K562 (cell line): ENCODE results near the gene ZFYVE28. TPM values are rescaled to one million over a fixed set of nuclear protein-coding genes. Genes with fewer than 3 reads are reported as not detected.

Source experiments
- ARHGAP35 ChIP-seq: fragments of 450-650 bp; IDR thresholded peaks from 2 replicates; pipeline ENCODE4 v1.6.1; 2018; ENCODE audit not compliant: partially characterized antibody
- CEBPB ChIP-seq: fragments of 450-650 bp; IDR thresholded peaks from 2 replicates; pipeline ENCODE4 v1.6.1; 2016; ENCODE audit warnings: missing genetic modification characterization, missing compliant biosample characterization
- FOS ChIP-seq: IDR thresholded peaks from 3 replicates; pipeline ENCODE4 v1.6.1; 2011; ENCODE audit not compliant: insufficient read length; ENCODE audit errors: extremely low read depth
- FOXK1 ChIP-seq: sonication (generic); formaldehyde crosslinking; IDR thresholded peaks from 2 replicates; pipeline ENCODE4 v1.8.0; 2022; ENCODE audit warnings: missing genetic modification reagents, mild to moderate bottlenecking, borderline replicate concordance
- HNRNPLL ChIP-seq: fragments of 200-400 bp; formaldehyde crosslinking; IDR thresholded peaks from 2 replicates; pipeline ENCODE4 v1.6.1; 2017; ENCODE audit warnings: low read length, low read depth, mild to moderate bottlenecking; ENCODE audit not compliant: poor library complexity, severe bottlenecking
- IFI16 ChIP-seq: fragments of 250-450 bp; sonication (Bioruptor Pico); IDR thresholded peaks from 2 replicates; pipeline ENCODE4 v2.1.2; 2022; ENCODE audit warnings: mild to moderate bottlenecking, inconsistent platforms
- KDM1A ChIP-seq, 2 experiments: fragments of 450-650 bp; IDR thresholded peaks; 2 replicates each; pipeline ENCODE4 v1.6.1; 2016; ENCODE audit warnings: mild to moderate bottlenecking in 2 of 2
- MTA3 ChIP-seq: fragments of 450-650 bp; formaldehyde crosslinking; IDR thresholded peaks from 2 replicates; pipeline ENCODE4 v1.6.1; 2017; ENCODE audit warnings: mild to moderate bottlenecking, borderline replicate concordance
- RAD21 ChIP-seq, 2 experiments: fragments of 250-450 bp in 1 of 2; fragments of 450-650 bp in 1 of 2; sonication (Bioruptor Pico) in 1 of 2; formaldehyde crosslinking in 1 of 2; IDR thresholded peaks in 1 of 2; conservative IDR thresholded peaks in 1 of 2; 2 replicates each; pipeline versions ENCODE4 v1.4.0 to v1.8.0; 2020 to 2022; ENCODE audit warnings: mild to moderate bottlenecking in 2 of 2, moderate library complexity in 1 of 2
- RBM34 ChIP-seq: fragments of 200-400 bp; formaldehyde crosslinking; IDR thresholded peaks from 2 replicates; pipeline ENCODE4 v1.6.1; 2018; ENCODE audit warnings: low read length, borderline replicate concordance; ENCODE audit not compliant: insufficient read depth
- SIN3B ChIP-seq: fragments of 450-650 bp; IDR thresholded peaks from 2 replicates; pipeline ENCODE4 v1.6.1; 2017; ENCODE audit warnings: low read depth, mild to moderate bottlenecking, moderate library complexity
- SNIP1 ChIP-seq: fragments of 450-650 bp; IDR thresholded peaks from 2 replicates; pipeline ENCODE4 v1.7.1; 2017; ENCODE audit warnings: low read depth, mild to moderate bottlenecking
- SREBF2 ChIP-seq: sonication (generic); formaldehyde crosslinking; IDR thresholded peaks from 2 replicates; pipeline ENCODE4 v1.4.0; 2020; ENCODE audit warnings: mild to moderate bottlenecking, missing genetic modification reagents
- TSC22D4 ChIP-seq: fragments of 450-650 bp; IDR thresholded peaks from 2 replicates; pipeline ENCODE4 v1.6.1; 2016; ENCODE audit warnings: missing genetic modification characterization, missing biosample characterization, control low read depth
- ZBTB2 ChIP-seq: fragments of 450-650 bp; IDR thresholded peaks from 2 replicates; pipeline ENCODE4 v1.6.1; 2016; ENCODE audit warnings: antibody characterized with exemption
- ZNF282 ChIP-seq: sonication (generic); formaldehyde crosslinking; IDR thresholded peaks from 2 replicates; pipeline ENCODE4 v1.8.1; 2023; ENCODE audit warnings: missing genetic modification reagents
- polyA plus RNA-seq, 8 experiments: library from polyadenylated mRNA; depleted of rRNA in 4 of 8; stranded (reverse) in 5 of 8; unstranded in 3 of 8; fragments of >200 nt; fragmentation: Nextera tagmentation in 2 of 8; fragmentation: Illumina TruSeq in 1 of 8; extraction: Ambion mirVana in 2 of 8; extraction: Trizol in 1 of 8; gene quantifications; 2 replicates each; pipeline versions ENCODE4 v1.2.1 to v1.2.3, GENCODE V29; 2011 to 2014; ENCODE audit warnings: inconsistent platforms in 1 of 8, missing spikeins in 1 of 8
- total RNA-seq, 7 experiments: library from RNA; depleted of rRNA in 6 of 7; stranded (reverse); fragments of >200 nt in 6 of 7; fragmentation: Illumina TruSeq in 2 of 7; extraction: Trizol in 2 of 7; gene quantifications; 2 replicates each; pipeline versions ENCODE4 v1.2.1 to v1.2.3, GENCODE V29; 2011 to 2021; ENCODE audit warnings: low replicate concordance in 1 of 7
- TF ChIP-seq, protein P1 (sequence below): sonication (generic); formaldehyde crosslinking; IDR thresholded peaks from 2 replicates; pipeline ENCODE4 v1.5.0; 2020; ENCODE audit warnings: missing genetic modification reagents
- TF ChIP-seq, protein P2 (sequence below): fragments of 450-650 bp; IDR thresholded peaks from 2 replicates; pipeline ENCODE4 v1.6.1; 2016; ENCODE audit warnings: borderline replicate concordance
- TF ChIP-seq, protein P3 (sequence below): fragments of 250-450 bp; sonication (Bioruptor Pico); IDR thresholded peaks from 2 replicates; pipeline ENCODE4 v1.5.0; 2022; ENCODE audit warnings: mild to moderate bottlenecking
- TF ChIP-seq, protein P4 (sequence below): fragments of 450-650 bp; IDR thresholded peaks from 2 replicates; pipeline ENCODE4 v1.6.1; 2016; ENCODE audit warnings: mild to moderate bottlenecking

The ZFYVE28 gene
- total and polyA plus RNA-seq, 9 of the 15 experiments (the other 6 are each of a cell fraction or from before 2014, with no cell fraction given): 1.3 to 24.8 (median 8.9) TPM

- TF ChIP-seq, protein P1, sequence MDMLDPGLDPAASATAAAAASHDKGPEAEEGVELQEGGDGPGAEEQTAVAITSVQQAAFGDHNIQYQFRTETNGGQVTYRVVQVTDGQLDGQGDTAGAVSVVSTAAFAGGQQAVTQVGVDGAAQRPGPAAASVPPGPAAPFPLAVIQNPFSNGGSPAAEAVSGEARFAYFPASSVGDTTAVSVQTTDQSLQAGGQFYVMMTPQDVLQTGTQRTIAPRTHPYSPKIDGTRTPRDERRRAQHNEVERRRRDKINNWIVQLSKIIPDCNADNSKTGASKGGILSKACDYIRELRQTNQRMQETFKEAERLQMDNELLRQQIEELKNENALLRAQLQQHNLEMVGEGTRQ (CRISPR knock-in tag): no peak
- TF ChIP-seq MTA3 (no peak), HNRNPLL (no peak), SNIP1 (no peak), ZBTB2 (0 out of 2 replicates have a peak, but pooled peaks have one; percentile 33), FOXK1 (CRISPR knock-in tag) (no peak), RBM34 (no peak), FOS (no peak), KDM1A (IDR thresholded peaks at IDR 0.05) (peak; percentile 26 to 44; a peak in 2 of 4 replicates), IFI16 (no peak), TSC22D4 (tag) (no peak), ZNF282 (CRISPR knock-in tag) (no peak), ARHGAP35 (no peak), SREBF2 (no peak), SIN3B (no peak), CEBPB (tag) (no peak), RAD21 (CRISPR knock-in tag; conservative IDR thresholded peaks at IDR 0.05 in 1 of 2, IDR thresholded peaks at IDR 0.05 in 1 of 2) (no peak)
- TF ChIP-seq, protein P2, sequence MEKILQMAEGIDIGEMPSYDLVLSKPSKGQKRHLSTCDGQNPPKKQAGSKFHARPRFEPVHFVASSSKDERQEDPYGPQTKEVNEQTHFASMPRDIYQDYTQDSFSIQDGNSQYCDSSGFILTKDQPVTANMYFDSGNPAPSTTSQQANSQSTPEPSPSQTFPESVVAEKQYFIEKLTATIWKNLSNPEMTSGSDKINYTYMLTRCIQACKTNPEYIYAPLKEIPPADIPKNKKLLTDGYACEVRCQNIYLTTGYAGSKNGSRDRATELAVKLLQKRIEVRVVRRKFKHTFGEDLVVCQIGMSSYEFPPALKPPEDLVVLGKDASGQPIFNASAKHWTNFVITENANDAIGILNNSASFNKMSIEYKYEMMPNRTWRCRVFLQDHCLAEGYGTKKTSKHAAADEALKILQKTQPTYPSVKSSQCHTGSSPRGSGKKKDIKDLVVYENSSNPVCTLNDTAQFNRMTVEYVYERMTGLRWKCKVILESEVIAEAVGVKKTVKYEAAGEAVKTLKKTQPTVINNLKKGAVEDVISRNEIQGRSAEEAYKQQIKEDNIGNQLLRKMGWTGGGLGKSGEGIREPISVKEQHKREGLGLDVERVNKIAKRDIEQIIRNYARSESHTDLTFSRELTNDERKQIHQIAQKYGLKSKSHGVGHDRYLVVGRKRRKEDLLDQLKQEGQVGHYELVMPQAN: no peak
- TF ChIP-seq, protein P3, sequence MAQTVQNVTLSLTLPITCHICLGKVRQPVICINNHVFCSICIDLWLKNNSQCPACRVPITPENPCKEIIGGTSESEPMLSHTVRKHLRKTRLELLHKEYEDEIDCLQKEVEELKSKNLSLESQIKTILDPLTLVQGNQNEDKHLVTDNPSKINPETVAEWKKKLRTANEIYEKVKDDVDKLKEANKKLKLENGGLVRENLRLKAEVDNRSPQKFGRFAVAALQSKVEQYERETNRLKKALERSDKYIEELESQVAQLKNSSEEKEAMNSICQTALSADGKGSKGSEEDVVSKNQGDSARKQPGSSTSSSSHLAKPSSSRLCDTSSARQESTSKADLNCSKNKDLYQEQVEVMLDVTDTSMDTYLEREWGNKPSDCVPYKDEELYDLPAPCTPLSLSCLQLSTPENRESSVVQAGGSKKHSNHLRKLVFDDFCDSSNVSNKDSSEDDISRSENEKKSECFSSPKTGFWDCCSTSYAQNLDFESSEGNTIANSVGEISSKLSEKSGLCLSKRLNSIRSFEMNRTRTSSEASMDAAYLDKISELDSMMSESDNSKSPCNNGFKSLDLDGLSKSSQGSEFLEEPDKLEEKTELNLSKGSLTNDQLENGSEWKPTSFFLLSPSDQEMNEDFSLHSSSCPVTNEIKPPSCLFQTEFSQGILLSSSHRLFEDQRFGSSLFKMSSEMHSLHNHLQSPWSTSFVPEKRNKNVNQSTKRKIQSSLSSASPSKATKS: no peak
- TF ChIP-seq, protein P4, sequence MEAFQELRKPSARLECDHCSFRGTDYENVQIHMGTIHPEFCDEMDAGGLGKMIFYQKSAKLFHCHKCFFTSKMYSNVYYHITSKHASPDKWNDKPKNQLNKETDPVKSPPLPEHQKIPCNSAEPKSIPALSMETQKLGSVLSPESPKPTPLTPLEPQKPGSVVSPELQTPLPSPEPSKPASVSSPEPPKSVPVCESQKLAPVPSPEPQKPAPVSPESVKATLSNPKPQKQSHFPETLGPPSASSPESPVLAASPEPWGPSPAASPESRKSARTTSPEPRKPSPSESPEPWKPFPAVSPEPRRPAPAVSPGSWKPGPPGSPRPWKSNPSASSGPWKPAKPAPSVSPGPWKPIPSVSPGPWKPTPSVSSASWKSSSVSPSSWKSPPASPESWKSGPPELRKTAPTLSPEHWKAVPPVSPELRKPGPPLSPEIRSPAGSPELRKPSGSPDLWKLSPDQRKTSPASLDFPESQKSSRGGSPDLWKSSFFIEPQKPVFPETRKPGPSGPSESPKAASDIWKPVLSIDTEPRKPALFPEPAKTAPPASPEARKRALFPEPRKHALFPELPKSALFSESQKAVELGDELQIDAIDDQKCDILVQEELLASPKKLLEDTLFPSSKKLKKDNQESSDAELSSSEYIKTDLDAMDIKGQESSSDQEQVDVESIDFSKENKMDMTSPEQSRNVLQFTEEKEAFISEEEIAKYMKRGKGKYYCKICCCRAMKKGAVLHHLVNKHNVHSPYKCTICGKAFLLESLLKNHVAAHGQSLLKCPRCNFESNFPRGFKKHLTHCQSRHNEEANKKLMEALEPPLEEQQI: no peak
Measured at GRCh38 chr4:2273657-2274319, 144.7 kb downstream of the ZFYVE28 start (continued).
